Esophagus squamous epithelium (tissue), 4 donors: Measurements from ENCODE around the gene VAV3.

ENCODE experiments used
- POLR2A ChIP-seq, 4 donors: fragments of 450-650 bp; IDR thresholded peaks; one replicate each; pipeline ENCODE4 v1.6.1; 2017; ENCODE audit warnings: antibody characterized with exemption in 4 of 4, mild to moderate bottlenecking in 4 of 4, moderate library complexity in 3 of 4
- TF ChIP-seq, protein P1 (sequence below), 6 experiments: fragments of 450-650 bp in 4 of 6; fragments of 200-600 bp in 2 of 6; sonication (generic) in 2 of 6; IDR thresholded peaks; one replicate each; pipeline ENCODE4 v1.5.1; 2016 to 2019; ENCODE audit warnings: antibody characterized with exemption in 6 of 6, mild to moderate bottlenecking in 4 of 6, moderate library complexity in 4 of 6

DNA sequence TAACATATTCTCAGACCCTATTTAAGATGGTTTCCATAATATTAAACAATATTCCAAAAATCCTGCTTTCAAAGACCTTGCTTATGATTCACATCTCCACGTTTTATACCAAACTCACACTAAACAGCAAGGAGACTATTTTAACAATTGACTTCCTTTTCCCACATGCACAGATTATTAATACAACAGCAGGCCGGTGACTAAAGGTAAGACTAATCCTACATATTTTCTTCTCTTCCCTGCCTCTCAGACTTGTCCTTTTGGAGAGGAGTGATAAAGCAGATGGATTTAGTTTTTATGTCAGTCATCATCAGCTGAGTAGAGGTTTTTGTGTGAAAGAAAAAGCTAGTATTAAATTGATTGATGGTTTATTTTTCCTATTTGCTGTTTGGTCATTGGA is 423.6 kb downstream of the VAV3 start:
- TF ChIP-seq POLR2A (IDR thresholded peaks at IDR 0.05), result no peak
- TF ChIP-seq, protein P1, sequence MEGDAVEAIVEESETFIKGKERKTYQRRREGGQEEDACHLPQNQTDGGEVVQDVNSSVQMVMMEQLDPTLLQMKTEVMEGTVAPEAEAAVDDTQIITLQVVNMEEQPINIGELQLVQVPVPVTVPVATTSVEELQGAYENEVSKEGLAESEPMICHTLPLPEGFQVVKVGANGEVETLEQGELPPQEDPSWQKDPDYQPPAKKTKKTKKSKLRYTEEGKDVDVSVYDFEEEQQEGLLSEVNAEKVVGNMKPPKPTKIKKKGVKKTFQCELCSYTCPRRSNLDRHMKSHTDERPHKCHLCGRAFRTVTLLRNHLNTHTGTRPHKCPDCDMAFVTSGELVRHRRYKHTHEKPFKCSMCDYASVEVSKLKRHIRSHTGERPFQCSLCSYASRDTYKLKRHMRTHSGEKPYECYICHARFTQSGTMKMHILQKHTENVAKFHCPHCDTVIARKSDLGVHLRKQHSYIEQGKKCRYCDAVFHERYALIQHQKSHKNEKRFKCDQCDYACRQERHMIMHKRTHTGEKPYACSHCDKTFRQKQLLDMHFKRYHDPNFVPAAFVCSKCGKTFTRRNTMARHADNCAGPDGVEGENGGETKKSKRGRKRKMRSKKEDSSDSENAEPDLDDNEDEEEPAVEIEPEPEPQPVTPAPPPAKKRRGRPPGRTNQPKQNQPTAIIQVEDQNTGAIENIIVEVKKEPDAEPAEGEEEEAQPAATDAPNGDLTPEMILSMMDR (IDR thresholded peaks at IDR 0.05), result no peak
